HepG2 (cell line): ENCODE measurements around the gene POLR1E. TPM values are rescaled to one million over a fixed set of nuclear protein-coding genes. Genes with fewer than 3 reads are reported as not detected.
A peak's percentile ranks its signal among the peaks of the same experiment; 100 is the strongest.

Experiments used
- DMAP1 ChIP-seq: IDR thresholded peaks from 2 replicates; pipeline ENCODE4 v1.6.1; 2016
- HDAC2 ChIP-seq: sonication (generic); formaldehyde crosslinking; IDR thresholded peaks from 2 replicates; pipeline ENCODE4 v1.4.0; 2020; ENCODE audit warnings: missing genetic modification reagents
- HNRNPUL1 ChIP-seq: fragments of 200-400 bp; formaldehyde crosslinking; IDR thresholded peaks from 2 replicates; pipeline ENCODE4 v1.6.1; 2017; ENCODE audit warnings: low read depth, mild to moderate bottlenecking, low read length, moderate library complexity
- KLF6 ChIP-seq: IDR thresholded peaks from 2 replicates; pipeline ENCODE4 v1.8.0; 2016; ENCODE audit warnings: missing biosample characterization, missing genetic modification reagents
- KMT2A ChIP-seq: sonication (generic); formaldehyde crosslinking; IDR thresholded peaks from 2 replicates; pipeline ENCODE4 v1.4.0; 2020; ENCODE audit warnings: missing genetic modification reagents
- ZBTB7A ChIP-seq: sonication (generic); formaldehyde crosslinking; IDR thresholded peaks from 2 replicates; pipeline ENCODE4 v1.8.0; 2022; ENCODE audit warnings: mild to moderate bottlenecking, missing genetic modification reagents
- ZNF34 ChIP-seq: sonication (generic); formaldehyde crosslinking; IDR thresholded peaks from 2 replicates; pipeline ENCODE4 v1.4.0; 2020; ENCODE audit warnings: mild to moderate bottlenecking, missing genetic modification reagents, borderline replicate concordance
- ZNF530 ChIP-seq: sonication (generic); formaldehyde crosslinking; IDR thresholded peaks from 2 replicates; pipeline ENCODE4 v1.5.0; 2020; ENCODE audit warnings: low read depth, mild to moderate bottlenecking, missing genetic modification reagents
- ZNF563 ChIP-seq: sonication (generic); formaldehyde crosslinking; IDR thresholded peaks from 2 replicates; pipeline ENCODE4 v1.8.0; 2022; ENCODE audit warnings: mild to moderate bottlenecking, moderate library complexity, missing genetic modification reagents
- polyA plus RNA-seq, 8 experiments: library from polyadenylated mRNA; depleted of rRNA in 3 of 8; stranded (reverse) in 7 of 8; unstranded in 1 of 8; fragments of >200 nt; fragmentation: Illumina TruSeq in 4 of 8; extraction: Trizol in 4 of 8; gene quantifications; 2 replicates each; pipeline versions ENCODE4 v1.2.1 to v1.2.3, GENCODE V29; 2011 to 2016; ENCODE audit warnings: low read depth in 4 of 8, missing spikeins in 1 of 8, mixed read lengths in 1 of 8; ENCODE audit not compliant: insufficient read depth in 1 of 8
- total RNA-seq, 5 experiments: library from RNA; depleted of rRNA; stranded (reverse); fragments of >200 nt; fragmentation: Illumina TruSeq; extraction: Trizol; gene quantifications; 2 replicates each; pipeline ENCODE4 v1.2.3, GENCODE V29; 2016; ENCODE audit warnings: low read depth in 1 of 5
- TF ChIP-seq, protein P1 (sequence below): IDR thresholded peaks from 2 replicates; pipeline ENCODE4 v1.6.1; 2018; ENCODE audit warnings: missing genetic modification reagents
- TF ChIP-seq, protein P2 (sequence below): sonication (generic); formaldehyde crosslinking; IDR thresholded peaks from 2 replicates; pipeline ENCODE4 v1.4.0; 2020; ENCODE audit warnings: missing genetic modification reagents
- TF ChIP-seq, protein P3 (sequence below), 2 experiments: sonication (generic) in 1 of 2; formaldehyde crosslinking in 1 of 2; IDR thresholded peaks; 2 replicates each; pipeline versions ENCODE4 v1.4.0 to v1.6.1; 2016 to 2020; ENCODE audit warnings: borderline replicate concordance in 1 of 2, low read depth in 1 of 2, mild to moderate bottlenecking in 1 of 2, missing genetic modification reagents in 1 of 2

The POLR1E gene
- total and polyA plus RNA-seq, 2 of the 13 experiments (the other 11 are each of a cell fraction or from before 2014, with no cell fraction given): 23.0 to 37.8 TPM

DNA sequence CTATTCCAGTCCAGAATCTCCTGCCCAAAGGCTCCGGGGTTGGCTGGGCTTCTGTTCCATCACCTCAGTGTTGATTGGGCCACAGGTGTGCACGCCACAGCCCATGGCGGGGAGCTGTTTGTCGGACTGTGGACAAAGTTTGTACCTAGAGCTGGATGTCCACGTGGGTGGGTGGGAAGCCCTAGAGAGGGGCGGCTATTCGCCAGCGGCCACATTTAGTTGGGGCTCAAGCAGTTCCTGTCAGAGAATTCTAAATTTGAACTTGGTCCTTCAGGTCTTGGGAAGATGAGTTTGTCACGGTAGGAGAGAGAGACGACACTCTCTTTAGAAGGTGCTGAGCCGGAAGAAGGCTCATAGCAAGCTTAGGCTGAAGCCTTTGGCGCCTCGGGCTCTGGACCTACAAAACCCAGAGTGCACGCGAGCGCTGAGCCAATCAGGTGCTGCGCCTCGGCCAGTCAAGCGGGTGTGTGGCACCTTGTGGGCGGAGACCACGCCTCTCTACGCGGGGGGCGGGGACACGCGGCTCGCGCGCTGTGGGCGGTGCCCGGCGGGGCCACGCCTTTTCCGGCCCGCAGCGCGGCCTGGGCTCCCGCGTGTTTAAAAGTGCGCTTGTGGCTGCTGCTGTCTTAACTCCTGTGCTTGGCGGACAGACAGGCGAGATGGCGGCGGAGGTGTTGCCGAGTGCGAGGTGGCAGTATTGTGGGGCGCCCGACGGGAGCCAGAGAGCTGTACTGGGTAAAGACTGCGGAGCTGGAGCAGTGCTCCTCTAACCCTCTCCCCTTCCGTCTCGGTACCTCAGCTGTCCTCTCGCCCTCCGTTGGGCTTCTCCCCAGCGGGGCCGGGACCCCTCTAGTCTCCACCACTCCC is at the start of gene POLR1E (continued):
- TF ChIP-seq KMT2A (CRISPR knock-in tag): peak; percentile 56; the same call in 1 of the 2 replicates
- TF ChIP-seq ZNF530 (CRISPR knock-in tag): no peak
- TF ChIP-seq ZNF34 (CRISPR knock-in tag): no peak
- TF ChIP-seq, protein P1, sequence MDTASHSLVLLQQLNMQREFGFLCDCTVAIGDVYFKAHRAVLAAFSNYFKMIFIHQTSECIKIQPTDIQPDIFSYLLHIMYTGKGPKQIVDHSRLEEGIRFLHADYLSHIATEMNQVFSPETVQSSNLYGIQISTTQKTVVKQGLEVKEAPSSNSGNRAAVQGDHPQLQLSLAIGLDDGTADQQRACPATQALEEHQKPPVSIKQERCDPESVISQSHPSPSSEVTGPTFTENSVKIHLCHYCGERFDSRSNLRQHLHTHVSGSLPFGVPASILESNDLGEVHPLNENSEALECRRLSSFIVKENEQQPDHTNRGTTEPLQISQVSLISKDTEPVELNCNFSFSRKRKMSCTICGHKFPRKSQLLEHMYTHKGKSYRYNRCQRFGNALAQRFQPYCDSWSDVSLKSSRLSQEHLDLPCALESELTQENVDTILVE: no peak
- TF ChIP-seq KLF6 (CRISPR knock-in tag): peak; percentile 66; the same call in 1 of the 2 replicates
- no peak for TF ChIP-seq HNRNPUL1
- peak; percentile 33; the same call in 1 of the 2 replicates for TF ChIP-seq ZBTB7A (CRISPR knock-in tag)
- TF ChIP-seq, protein P2, sequence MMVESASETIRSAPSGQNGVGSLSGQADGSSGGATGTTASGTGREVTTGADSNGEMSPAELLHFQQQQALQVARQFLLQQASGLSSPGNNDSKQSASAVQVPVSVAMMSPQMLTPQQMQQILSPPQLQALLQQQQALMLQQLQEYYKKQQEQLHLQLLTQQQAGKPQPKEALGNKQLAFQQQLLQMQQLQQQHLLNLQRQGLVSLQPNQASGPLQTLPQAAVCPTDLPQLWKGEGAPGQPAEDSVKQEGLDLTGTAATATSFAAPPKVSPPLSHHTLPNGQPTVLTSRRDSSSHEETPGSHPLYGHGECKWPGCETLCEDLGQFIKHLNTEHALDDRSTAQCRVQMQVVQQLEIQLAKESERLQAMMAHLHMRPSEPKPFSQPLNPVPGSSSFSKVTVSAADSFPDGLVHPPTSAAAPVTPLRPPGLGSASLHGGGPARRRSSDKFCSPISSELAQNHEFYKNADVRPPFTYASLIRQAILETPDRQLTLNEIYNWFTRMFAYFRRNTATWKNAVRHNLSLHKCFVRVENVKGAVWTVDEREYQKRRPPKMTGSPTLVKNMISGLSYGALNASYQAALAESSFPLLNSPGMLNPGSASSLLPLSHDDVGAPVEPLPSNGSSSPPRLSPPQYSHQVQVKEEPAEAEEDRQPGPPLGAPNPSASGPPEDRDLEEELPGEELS: peak; percentile 34; the same call in 1 of the 2 replicates
- TF ChIP-seq DMAP1: peak; percentile 74; the same call in 1 of the 2 replicates
- TF ChIP-seq, protein P3, sequence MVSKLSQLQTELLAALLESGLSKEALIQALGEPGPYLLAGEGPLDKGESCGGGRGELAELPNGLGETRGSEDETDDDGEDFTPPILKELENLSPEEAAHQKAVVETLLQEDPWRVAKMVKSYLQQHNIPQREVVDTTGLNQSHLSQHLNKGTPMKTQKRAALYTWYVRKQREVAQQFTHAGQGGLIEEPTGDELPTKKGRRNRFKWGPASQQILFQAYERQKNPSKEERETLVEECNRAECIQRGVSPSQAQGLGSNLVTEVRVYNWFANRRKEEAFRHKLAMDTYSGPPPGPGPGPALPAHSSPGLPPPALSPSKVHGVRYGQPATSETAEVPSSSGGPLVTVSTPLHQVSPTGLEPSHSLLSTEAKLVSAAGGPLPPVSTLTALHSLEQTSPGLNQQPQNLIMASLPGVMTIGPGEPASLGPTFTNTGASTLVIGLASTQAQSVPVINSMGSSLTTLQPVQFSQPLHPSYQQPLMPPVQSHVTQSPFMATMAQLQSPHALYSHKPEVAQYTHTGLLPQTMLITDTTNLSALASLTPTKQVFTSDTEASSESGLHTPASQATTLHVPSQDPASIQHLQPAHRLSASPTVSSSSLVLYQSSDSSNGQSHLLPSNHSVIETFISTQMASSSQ (IDR thresholded peaks at IDR 0.05; ENCODE audit: low read depth): no peak
- TF ChIP-seq, protein P3 (CRISPR knock-in tag; IDR thresholded peaks at IDR 0.05; ENCODE audit: borderline replicate concordance): peak; percentile 54; the same call in 1 of the 2 replicates
- 0 out of 2 replicates have a peak, but pooled peaks have one; percentile 54 for TF ChIP-seq ZNF563 (CRISPR knock-in tag)
- TF ChIP-seq HDAC2: peak; percentile 19; the same call in 1 of the 2 replicates
